NCI-H446 treated with DMSO at 0.1 percent for 48 hours (cell line): ENCODE data around the gene MUCL3.
"Not testable (repeated sequence)": the region's sequence is repeated elsewhere in the genome, so short reads cannot be mapped to it uniquely, and the experiment has no call there.

ENCODE experiments used
- DNase-seq: peaks from one replicate; lab custom pipeline; 2025; lab: John Stamatoyannopoulos, UW

MUCL3 gene

GRCh38 chr6:30913721-30914075 lies 27.1 kb upstream of the MUCL3 start:
- DNase-seq: no peak

- DNase-seq: peak; percentile 66
Observed at GRCh38 chr6:30914076-30914853, 26.5 kb upstream of the MUCL3 start, which contains the start of gene VARS2. Gene VARS2, plus strand, starts transcription at chr6:30914238. Its CDS starts 599 bp downstream, at chr6:30914837.

GRCh38 chr6:30914854-30915590 lies 25.8 kb upstream of the MUCL3 start:
- no peak for DNase-seq

GRCh38 chr6:30915591-30915946 lies 25.2 kb upstream of the MUCL3 start:
- peak; percentile 32 for DNase-seq

- no peak for DNase-seq
Observed at GRCh38 chr6:30917041-30917440, 23.7 kb upstream of the MUCL3 start.

GRCh38 chr6:30917487-30917886 lies 23.3 kb upstream of the MUCL3 start:
- DNase-seq: no peak

GRCh38 chr6:30918670-30919069 lies 22.1 kb upstream of the MUCL3 start:
- no peak for DNase-seq

- no peak for DNase-seq
Observed at GRCh38 chr6:30922447-30922852, 18.3 kb upstream of the MUCL3 start.

- DNase-seq: not testable (repeated sequence)
Observed at GRCh38 chr6:30924040-30924627, 16.6 kb upstream of the MUCL3 start.

- DNase-seq: no peak
Observed at GRCh38 chr6:30926644-30927043, 14.1 kb upstream of the MUCL3 start.

- DNase-seq: not testable (repeated sequence)
Observed at GRCh38 chr6:30927080-30927479, 13.7 kb upstream of the MUCL3 start.

- no peak for DNase-seq
Observed at GRCh38 chr6:30928677-30929076, 12.1 kb upstream of the MUCL3 start.

GRCh38 chr6:30930506-30930905 lies 10.3 kb upstream of the MUCL3 start:
- DNase-seq: no peak

- no peak for DNase-seq
Observed at GRCh38 chr6:30931272-30931671, 9.5 kb upstream of the MUCL3 start.

- DNase-seq: no peak
Observed at GRCh38 chr6:30931969-30932645, 8.7 kb upstream of the MUCL3 start, which contains the start of gene SFTA2. Gene SFTA2, minus strand, starts transcription at chr6:30932170. Its CDS starts 74 bp downstream, at chr6:30932096.

- no peak for DNase-seq
Observed at GRCh38 chr6:30932665-30933365, 8.0 kb upstream of the MUCL3 start.

- no peak for DNase-seq
Observed at GRCh38 chr6:30935018-30935417, 5.8 kb upstream of the MUCL3 start.

GRCh38 chr6:30937265-30937664 lies 3.5 kb upstream of the MUCL3 start:
- DNase-seq: no peak

GRCh38 chr6:30938730-30939129 lies 2.0 kb upstream of the MUCL3 start:
- no peak for DNase-seq

GRCh38 chr6:30939473-30939872 lies 1.3 kb upstream of the MUCL3 start:
- DNase-seq: peak; percentile 16

- no peak for DNase-seq
Observed at GRCh38 chr6:30942338-30943060, 1.7 kb downstream of the MUCL3 start.
